K562 (cell line): ENCODE data around the gene MN1. TPM values are rescaled to one million over a fixed set of nuclear protein-coding genes. Genes with fewer than 3 reads are reported as not detected.

ENCODE experiments used
- ATAC-seq: fragments of 200-7000 bp; cut with Tn5 transposase; 3 replicates; pipeline ENCODE4 v1.9.1; 2020; ENCODE audit warnings: moderate library complexity
- BruUV-seq: library from RNA; stranded (reverse); fragments of 400-500 nt; replicated peaks from 2 replicates; lab custom pipeline; 2021; lab: Mats Ljungman, UMichigan
- CTCF ChIA-PET: fragments of 300-600 bp; formaldehyde crosslinking; extraction: SDS; loops from one replicate; lab custom pipeline; 2021; ENCODE audit warnings: low intra/inter-chr PET ratio; lab: Yijun Ruan, JAX
- POLR2A ChIA-PET: fragments of 300-600, 350-650 bp; sonication (Branson Sonifier 250); formaldehyde crosslinking; extraction: SDS; loops from one replicate; lab custom pipeline; 2021; ENCODE audit warnings: antibody characterized with exemption, inconsistent platforms; lab: Yijun Ruan, JAX
- DNase-seq, 4 experiments: peaks; one replicate each; pipeline versions ENCODE4 v3.0.0 to v3.0.0-alpha.2; 2011 to 2018; ENCODE audit warnings: low spot score in 3 of 4, mixed read lengths in 3 of 4; ENCODE audit errors: extremely low read depth in 1 of 4
- FAIRE-seq: peaks from 2 replicates; lab custom pipeline; 2011; peaks lifted over from hg19 to GRCh38; lab: Jason Lieb, UNC
- H2AFZ ChIP-seq: 2 replicates; pipeline ENCODE4 v1.6.0; 2011; ENCODE audit warnings: low read depth, low read length, control low read depth, inconsistent platforms
- H3K27ac ChIP-seq: fragments of 200-600 bp; 3 replicates; pipeline ENCODE4 v1.8.0; 2011; ENCODE audit warnings: low read depth, mild to moderate bottlenecking, control low read depth, inconsistent platforms, low read length, moderate library complexity, mixed read lengths; ENCODE audit errors: extremely low read depth
- H3K27me3 ChIP-seq, 2 experiments: fragments of 300-600 bp in 1 of 2; 2 replicates in 1 of 2; 3 replicates in 1 of 2; pipeline versions ENCODE4 v1.6.0 to v1.8.0; 2011; ENCODE audit warnings: inconsistent platforms in 2 of 2, low read length in 2 of 2, mild to moderate bottlenecking in 1 of 2, mixed read lengths in 1 of 2, moderate library complexity in 1 of 2; ENCODE audit not compliant: control insufficient read depth in 2 of 2, insufficient read depth in 2 of 2
- H3K36me3 ChIP-seq: fragments of 300-600 bp; 3 replicates; pipeline ENCODE4 v1.8.0; 2011; ENCODE audit warnings: mild to moderate bottlenecking, low read length, inconsistent platforms; ENCODE audit not compliant: control insufficient read depth, insufficient read depth
- H3K4me1 ChIP-seq, 2 experiments: fragments of 200-600 bp in 1 of 2; replicated peaks in 1 of 2; 2 replicates in 1 of 2; 3 replicates in 1 of 2; pipeline versions ENCODE4 v1.5.1 to v1.8.0; 2011; ENCODE audit warnings: inconsistent platforms in 2 of 2, low read length in 2 of 2, mild to moderate bottlenecking in 1 of 2, mixed read lengths in 1 of 2, moderate library complexity in 1 of 2; ENCODE audit not compliant: control insufficient read depth in 2 of 2, insufficient read depth in 2 of 2
- H3K4me2 ChIP-seq: 2 replicates; pipeline ENCODE4 v1.6.1; 2011; ENCODE audit warnings: low read length, control low read depth, inconsistent platforms, mixed read lengths; ENCODE audit not compliant: insufficient read depth
- H3K4me3 ChIP-seq: fragments of 200-600 bp; sonication (generic), shearing (Covaris generic); 2 replicates; pipeline ENCODE4 v1.5.1; 2016; ENCODE audit warnings: control low read depth, inconsistent platforms
- H3K79me2 ChIP-seq: fragments of 200-600 bp; 3 replicates; pipeline ENCODE4 v1.8.0; 2011; ENCODE audit warnings: low read length, inconsistent platforms; ENCODE audit not compliant: control insufficient read depth, insufficient read depth
- H3K9ac ChIP-seq, 2 experiments: 2 replicates each; pipeline versions ENCODE4 v1.6.0 to v1.6.1; 2011; ENCODE audit warnings: low read depth in 2 of 2, low read length in 2 of 2, control low read depth in 1 of 2, inconsistent platforms in 1 of 2, mild to moderate bottlenecking in 1 of 2, mixed read lengths in 1 of 2; ENCODE audit not compliant: insufficient read depth in 1 of 2
- H3K9me1 ChIP-seq: one replicate; pipeline ENCODE4 v1.6.0; 2011; ENCODE audit warnings: inconsistent platforms, mild to moderate bottlenecking, low read length, moderate library complexity; ENCODE audit not compliant: control insufficient read depth, insufficient read depth
- H3K9me3 ChIP-seq: replicated peaks from 2 replicates; pipeline ENCODE4 v1.5.1; 2011; ENCODE audit warnings: low read depth, low read length, inconsistent platforms; ENCODE audit not compliant: control insufficient read depth, insufficient read depth
- H4K20me1 ChIP-seq: replicated peaks from 2 replicates; pipeline ENCODE4 v1.6.1; 2011; ENCODE audit warnings: low read length, inconsistent platforms, mixed read lengths; ENCODE audit not compliant: control insufficient read depth, insufficient read depth
- EGR1 ChIP-seq: fragments of 450-650 bp; conservative IDR thresholded peaks from 2 replicates; pipeline ENCODE4 v1.6.1; 2017; ENCODE audit warnings: mild to moderate bottlenecking
- EP300 ChIP-seq: IDR thresholded peaks from 2 replicates; pipeline ENCODE4 v1.6.1; 2012; ENCODE audit warnings: low read length, improper control_type of control experiment
- KHSRP ChIP-seq: fragments of 450-650 bp; IDR thresholded peaks from 2 replicates; pipeline ENCODE4 v1.6.1; 2017
- LCOR ChIP-seq: sonication (generic); formaldehyde crosslinking; IDR thresholded peaks from 2 replicates; pipeline ENCODE4 v1.8.0; 2022; ENCODE audit warnings: mild to moderate bottlenecking, missing genetic modification reagents
- SMAD3 ChIP-seq: fragments of 450-650 bp; formaldehyde crosslinking; conservative IDR thresholded peaks from 2 replicates; pipeline ENCODE4 v1.4.0; 2020; ENCODE audit warnings: mild to moderate bottlenecking
- SOX6 ChIP-seq: fragments of 450-650 bp; IDR thresholded peaks from 2 replicates; pipeline ENCODE4 v1.6.1; 2014; ENCODE audit warnings: mild to moderate bottlenecking
- ZNF316 ChIP-seq: fragments of 450-650 bp; IDR thresholded peaks from 2 replicates; pipeline ENCODE4 v1.6.1; 2016
- ZNF551 ChIP-seq: fragments of 250-450 bp; sonication (Bioruptor Pico); IDR thresholded peaks from 2 replicates; pipeline ENCODE4 v1.5.0; 2021; ENCODE audit warnings: mild to moderate bottlenecking, moderate library complexity
- WGBS: fragments of 100-300 bp; shearing (Covaris generic); methylation state at CpG from one replicate; pipeline ENCODE4 v1.1.6; 2016; ENCODE audit warnings: low coverage, mixed read lengths; ENCODE audit not compliant: insufficient coverage; ENCODE audit errors: missing lambda C conversion rate; 5-methylcytosine and 5-hydroxymethylcytosine counted together
- in situ Hi-C: fragments of 300-500 bp; cut with MboI; formaldehyde crosslinking; loops from 4 replicates; pipeline ENCODE4 v1.15.0; 2018; ENCODE audit warnings: inconsistent platforms, mixed read lengths
- intact Hi-C: fragments of 100-400 bp; cut with micrococcal nuclease; formaldehyde crosslinking; loops from 2 replicates; pipeline ENCODE4 v1.14.2; 2022
- polyA plus RNA-seq, 8 experiments: library from polyadenylated mRNA; depleted of rRNA in 4 of 8; stranded (reverse) in 5 of 8; unstranded in 3 of 8; fragments of >200 nt; fragmentation: Nextera tagmentation in 2 of 8; fragmentation: Illumina TruSeq in 1 of 8; extraction: Ambion mirVana in 2 of 8; extraction: Trizol in 1 of 8; gene quantifications; 2 replicates each; pipeline versions ENCODE4 v1.2.1 to v1.2.3, GENCODE V29; 2011 to 2014; ENCODE audit warnings: inconsistent platforms in 1 of 8, missing spikeins in 1 of 8
- total RNA-seq, 7 experiments: library from RNA; depleted of rRNA in 6 of 7; stranded (reverse); fragments of >200 nt in 6 of 7; fragmentation: Illumina TruSeq in 2 of 7; extraction: Trizol in 2 of 7; gene quantifications; 2 replicates each; pipeline versions ENCODE4 v1.2.1 to v1.2.3, GENCODE V29; 2011 to 2021; ENCODE audit warnings: low replicate concordance in 1 of 7

The MN1 gene
- total and polyA plus RNA-seq, 9 of the 15 experiments (the other 6 are each of a cell fraction or from before 2014, with no cell fraction given) = under 0.01 to 0.05 (median 0.03) TPM; not detected in 5

DNA sequence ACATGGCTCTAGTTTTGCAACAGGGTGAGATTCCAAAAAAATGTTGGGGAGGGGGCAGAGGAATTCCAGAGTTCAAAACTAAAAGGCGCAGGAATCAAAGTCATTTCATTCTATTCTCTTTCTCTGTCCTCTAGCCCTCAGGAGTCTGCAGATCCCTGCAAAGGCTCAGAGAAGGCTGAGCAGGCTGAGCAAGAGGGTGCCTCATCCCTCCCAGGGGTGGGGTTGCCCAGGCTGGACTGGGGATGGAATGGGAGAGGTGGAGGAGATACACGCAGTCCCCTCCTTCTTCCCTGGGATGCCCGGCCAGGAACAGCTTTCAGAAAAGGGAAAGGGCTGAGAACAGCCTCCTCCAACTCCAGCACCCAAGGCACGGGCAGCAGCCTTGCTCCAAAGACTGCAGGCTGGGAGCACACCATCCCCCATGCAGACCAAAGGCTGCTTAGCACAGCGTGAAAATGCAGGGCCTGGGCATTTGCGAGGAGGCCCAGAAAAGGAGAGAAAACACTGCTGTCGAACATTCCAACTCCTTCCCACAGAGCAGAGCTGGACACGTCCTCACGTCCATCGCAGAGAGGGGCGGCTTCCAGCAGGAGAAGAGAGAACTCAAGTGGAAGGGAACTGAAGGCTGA is 51.8 kb downstream of the MN1 start:
- DNase-seq (no peak), FAIRE-seq (no peak), ATAC-seq (no peak)
- Histone ChIP-seq H3K4me1 (peaks cover 0 to 3% of the 10 kb centered on the region in 2 experiments; a peak in 2 of 5 replicates), H4K20me1 (0 out of 2 replicates have a peak, but pooled peaks cover 2% of the 10 kb centered on the region), H3K27me3 (peaks cover 7 to 50% of the 10 kb centered on the region in 2 experiments; a peak in 4 of 5 replicates), H3K27ac (no peak overlapping the region), H3K36me3 (no peaks in the 10 kb centered on the region), H3K9me3 (no peaks in the 10 kb centered on the region), H3K4me3 (no peak overlapping the region), H2AFZ (no peak overlapping the region), H3K79me2 (no peaks in the 10 kb centered on the region), H3K9me1 (no peaks in the 10 kb centered on the region), H3K9ac (no peak overlapping the region), H3K4me2 (no peak overlapping the region)
- in situ Hi-C loops = no loop called here
- POLR2A ChIA-PET = no interaction called here
- CTCF ChIA-PET = no interaction called here
- 24% methylated on average over 5 of the region's 11 CpGs for WGBS
- intact Hi-C loops = no loop called here
- no peak for TF ChIP-seq LCOR
- TF ChIP-seq ZNF316 = no peak
- TF ChIP-seq ZNF551 (CRISPR knock-in tag) = no peak
- no peak for TF ChIP-seq EGR1
- TF ChIP-seq SMAD3 = no peak
- no peak for TF ChIP-seq EP300
- no peak for TF ChIP-seq SOX6
- no peak for TF ChIP-seq KHSRP
- BruUV-seq = no TSS peak
